GM12864 (cell line): ENCODE data around the gene PSMD14.

Experiments
- DNase-seq: peaks from one replicate; pipeline ENCODE4 v3.0.0-alpha.2; 2011; ENCODE audit warnings: low read depth
- H3K4me3 ChIP-seq: 2 replicates; pipeline ENCODE4 v1.5.1; 2011; ENCODE audit warnings: mild to moderate bottlenecking, low read depth, low read length, control low read depth
- TF ChIP-seq, protein P1 (sequence below): IDR thresholded peaks from 2 replicates; pipeline ENCODE4 v1.5.1; 2011; ENCODE audit warnings: low read depth, mild to moderate bottlenecking, moderate library complexity, low read length, control low read depth, inconsistent platforms; ENCODE audit errors: missing control alignments

The PSMD14 gene

DNA sequence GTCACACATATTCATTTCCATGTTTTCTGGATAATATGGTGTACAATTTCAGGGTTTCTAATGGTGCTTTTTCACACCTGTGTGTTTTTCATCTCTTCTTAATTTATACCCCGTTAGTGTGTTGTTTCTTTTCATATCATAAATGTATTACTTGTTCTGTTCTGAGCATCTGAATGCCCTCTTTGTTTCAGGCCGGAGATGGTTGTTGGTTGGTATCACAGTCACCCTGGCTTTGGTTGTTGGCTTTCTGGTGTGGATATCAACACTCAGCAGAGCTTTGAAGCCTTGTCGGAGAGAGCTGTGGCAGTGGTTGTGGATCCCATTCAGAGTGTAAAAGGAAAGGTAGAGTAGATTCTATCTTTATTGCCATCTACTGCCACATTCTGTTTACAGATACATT, 62.8 kb downstream of the PSMD14 start:
- TF ChIP-seq, protein P1, sequence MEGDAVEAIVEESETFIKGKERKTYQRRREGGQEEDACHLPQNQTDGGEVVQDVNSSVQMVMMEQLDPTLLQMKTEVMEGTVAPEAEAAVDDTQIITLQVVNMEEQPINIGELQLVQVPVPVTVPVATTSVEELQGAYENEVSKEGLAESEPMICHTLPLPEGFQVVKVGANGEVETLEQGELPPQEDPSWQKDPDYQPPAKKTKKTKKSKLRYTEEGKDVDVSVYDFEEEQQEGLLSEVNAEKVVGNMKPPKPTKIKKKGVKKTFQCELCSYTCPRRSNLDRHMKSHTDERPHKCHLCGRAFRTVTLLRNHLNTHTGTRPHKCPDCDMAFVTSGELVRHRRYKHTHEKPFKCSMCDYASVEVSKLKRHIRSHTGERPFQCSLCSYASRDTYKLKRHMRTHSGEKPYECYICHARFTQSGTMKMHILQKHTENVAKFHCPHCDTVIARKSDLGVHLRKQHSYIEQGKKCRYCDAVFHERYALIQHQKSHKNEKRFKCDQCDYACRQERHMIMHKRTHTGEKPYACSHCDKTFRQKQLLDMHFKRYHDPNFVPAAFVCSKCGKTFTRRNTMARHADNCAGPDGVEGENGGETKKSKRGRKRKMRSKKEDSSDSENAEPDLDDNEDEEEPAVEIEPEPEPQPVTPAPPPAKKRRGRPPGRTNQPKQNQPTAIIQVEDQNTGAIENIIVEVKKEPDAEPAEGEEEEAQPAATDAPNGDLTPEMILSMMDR: no peak
- no peak for DNase-seq
- H3K4me3 ChIP-seq: no peak overlapping the region

DNA sequence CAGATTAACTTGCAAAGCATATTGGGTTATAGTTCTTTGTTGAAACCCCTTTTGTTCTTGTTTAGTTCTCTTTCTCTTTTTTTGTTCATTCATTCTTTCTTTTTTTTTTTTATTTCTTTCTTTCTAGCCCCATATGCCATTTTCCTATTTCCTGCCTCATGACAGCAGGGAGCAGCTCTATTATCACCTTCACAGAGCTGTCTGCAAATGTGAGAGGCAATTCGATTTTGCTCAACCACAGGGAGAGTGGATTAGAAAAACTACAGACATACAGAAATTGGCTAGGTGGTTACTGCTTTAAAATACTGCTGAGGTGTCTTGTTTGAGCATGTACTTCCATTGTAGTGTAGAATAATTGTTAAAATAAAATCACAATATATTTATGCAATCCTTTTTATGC, 63.6 kb downstream of the PSMD14 start:
- no peak overlapping the region for H3K4me3 ChIP-seq
- TF ChIP-seq, protein P1: no peak
- DNase-seq: no peak

DNA sequence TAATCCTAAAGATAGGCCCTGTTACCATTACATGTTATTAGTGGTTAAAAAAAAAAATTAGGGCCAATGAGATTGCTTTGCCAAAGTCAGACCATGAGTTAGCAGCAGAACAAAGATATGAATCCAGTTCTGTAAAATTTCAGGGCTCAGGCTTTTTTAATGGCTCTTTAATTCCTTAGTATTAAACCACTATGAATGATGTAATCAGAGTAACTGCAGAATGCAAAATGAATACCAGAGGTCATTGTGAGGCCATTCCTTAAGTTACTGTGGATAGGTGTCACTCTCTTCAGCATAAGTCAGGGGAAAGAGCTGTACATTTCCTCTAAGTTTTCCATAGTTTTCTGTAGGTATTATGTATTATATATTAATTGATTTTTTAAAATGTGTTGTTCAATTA, 65.7 kb downstream of the PSMD14 start:
- TF ChIP-seq, protein P1: no peak
- no peak for DNase-seq
- H3K4me3 ChIP-seq: no peak overlapping the region

DNA sequence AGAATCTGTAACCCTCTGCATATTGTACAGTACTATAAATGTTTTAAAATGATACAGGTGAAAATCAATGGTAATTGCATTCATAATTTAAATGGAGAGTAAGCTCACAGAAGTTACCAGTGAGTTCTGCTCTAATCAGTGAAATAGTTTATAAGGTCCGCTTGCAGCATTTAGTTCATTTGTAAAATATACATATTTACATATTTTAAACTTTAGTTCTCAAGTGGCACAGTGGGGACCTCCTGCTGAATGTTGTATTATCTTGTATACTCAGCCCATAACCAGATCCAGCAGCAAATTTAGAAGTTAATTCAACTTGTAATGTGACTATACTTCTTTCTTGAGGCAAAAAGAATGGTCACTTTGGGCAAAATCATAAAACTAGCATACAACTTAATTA, 66.2 kb downstream of the PSMD14 start:
- H3K4me3 ChIP-seq: no peak overlapping the region

DNA sequence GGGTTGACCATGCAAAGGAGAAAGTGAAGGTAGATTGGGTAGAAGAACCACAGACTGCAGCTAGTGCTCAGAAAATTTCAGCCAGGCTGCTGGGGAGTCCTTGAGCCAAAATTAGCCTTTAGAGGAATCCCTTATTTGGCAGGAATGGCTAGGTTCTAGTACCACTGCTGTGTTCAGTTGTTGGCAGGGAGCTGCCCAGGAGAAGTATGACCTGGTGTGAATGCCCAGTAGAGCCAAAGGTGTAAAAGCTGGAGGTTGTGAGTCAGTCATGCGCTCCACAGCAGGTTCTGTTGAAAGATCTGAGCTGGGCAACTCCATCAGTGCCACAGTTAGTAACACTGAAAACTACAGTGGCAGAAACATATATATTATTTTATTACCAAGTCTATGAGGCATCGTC, 71.5 kb downstream of the PSMD14 start:
- H3K4me3 ChIP-seq: no peak overlapping the region
- DNase-seq: no peak
- TF ChIP-seq, protein P1: no peak

More for the DNA sequence above, 66.2 kb downstream of the PSMD14 start:
- DNase-seq: no peak
- TF ChIP-seq, protein P1: no peak

DNA sequence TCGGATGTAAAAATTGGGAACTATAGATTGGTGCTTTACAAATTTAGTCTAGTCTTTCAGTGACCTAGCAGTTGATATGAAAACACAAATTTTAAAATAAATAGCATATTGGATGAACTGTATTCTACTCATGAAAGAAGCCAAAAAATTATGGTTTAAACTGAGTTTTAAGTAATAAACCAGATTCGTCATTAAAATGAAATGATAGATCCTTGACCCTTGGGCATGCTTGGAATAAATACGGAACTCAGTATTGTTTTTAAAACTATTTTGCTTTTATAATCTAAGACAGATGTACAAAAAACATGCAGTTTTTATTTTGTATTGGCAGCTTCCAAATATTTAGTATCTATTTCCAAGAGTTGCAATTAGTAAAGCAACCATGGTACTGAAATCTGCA, 73.3 kb downstream of the PSMD14 start:
- no peak for DNase-seq
- TF ChIP-seq, protein P1: no peak

DNA sequence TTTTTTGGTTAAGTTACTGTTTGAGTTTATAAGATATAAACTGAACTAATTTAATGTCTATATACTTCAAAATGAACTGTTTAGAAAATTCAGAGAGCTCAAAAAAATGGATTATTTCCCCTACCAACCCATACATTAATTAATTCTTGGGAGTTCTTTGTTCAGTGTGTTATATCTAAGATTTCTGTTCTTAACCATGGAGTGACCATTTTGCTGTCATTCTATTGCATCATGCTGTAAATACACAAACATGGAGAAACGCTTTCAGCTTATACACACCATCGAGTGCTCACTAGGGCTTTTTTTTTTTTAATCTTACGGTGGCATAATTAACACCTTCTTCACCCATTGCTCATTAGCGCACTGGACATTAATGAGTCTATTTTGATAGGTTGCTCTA, 74.5 kb downstream of the PSMD14 start:
- DNase-seq: no peak
- no peak overlapping the region for H3K4me3 ChIP-seq
- TF ChIP-seq, protein P1: no peak

More for the DNA sequence above, 73.3 kb downstream of the PSMD14 start:
- H3K4me3 ChIP-seq: no peak overlapping the region
